ENCODE results near the gene HPGD.

DNA sequence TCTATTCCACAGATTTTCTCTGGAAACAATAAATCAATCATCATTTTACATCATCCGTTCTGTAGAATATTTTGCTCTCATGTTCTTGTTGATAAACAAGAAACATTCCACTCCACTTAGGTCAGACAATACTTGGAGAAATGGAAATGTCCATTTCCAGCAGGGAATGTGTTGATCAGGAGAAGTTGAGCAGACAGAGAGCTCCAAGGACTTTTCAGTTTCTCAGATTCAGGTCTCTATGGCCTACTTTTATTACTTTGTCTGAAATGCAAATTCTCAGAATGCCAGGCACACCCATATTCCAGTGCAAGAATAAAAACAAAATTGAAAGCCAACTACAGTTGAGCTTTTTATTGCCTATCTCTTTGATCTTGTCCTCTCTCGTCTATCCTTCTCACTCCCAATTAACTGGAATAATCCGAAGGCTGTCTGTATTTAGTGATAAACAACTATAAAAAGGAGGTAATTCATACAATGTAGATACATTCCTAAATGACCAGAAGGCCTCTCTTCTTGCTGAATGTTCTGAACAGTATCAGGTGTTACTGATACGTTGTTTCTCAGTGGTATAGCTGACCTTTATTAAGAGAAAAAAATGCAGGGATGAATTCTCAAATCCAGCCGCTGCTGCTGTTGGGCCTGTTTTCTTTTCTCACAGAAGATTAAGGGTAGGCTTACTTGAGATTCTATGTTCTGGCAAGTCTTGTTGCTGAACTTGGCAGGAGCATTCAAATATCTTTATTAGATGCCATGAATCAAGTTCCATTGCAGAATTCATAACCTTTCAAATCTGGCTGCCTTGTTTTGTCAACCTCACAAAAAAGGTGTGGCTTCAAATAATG, 72.1 kb downstream of the HPGD start:
- TF ChIP-seq, protein P1, sequence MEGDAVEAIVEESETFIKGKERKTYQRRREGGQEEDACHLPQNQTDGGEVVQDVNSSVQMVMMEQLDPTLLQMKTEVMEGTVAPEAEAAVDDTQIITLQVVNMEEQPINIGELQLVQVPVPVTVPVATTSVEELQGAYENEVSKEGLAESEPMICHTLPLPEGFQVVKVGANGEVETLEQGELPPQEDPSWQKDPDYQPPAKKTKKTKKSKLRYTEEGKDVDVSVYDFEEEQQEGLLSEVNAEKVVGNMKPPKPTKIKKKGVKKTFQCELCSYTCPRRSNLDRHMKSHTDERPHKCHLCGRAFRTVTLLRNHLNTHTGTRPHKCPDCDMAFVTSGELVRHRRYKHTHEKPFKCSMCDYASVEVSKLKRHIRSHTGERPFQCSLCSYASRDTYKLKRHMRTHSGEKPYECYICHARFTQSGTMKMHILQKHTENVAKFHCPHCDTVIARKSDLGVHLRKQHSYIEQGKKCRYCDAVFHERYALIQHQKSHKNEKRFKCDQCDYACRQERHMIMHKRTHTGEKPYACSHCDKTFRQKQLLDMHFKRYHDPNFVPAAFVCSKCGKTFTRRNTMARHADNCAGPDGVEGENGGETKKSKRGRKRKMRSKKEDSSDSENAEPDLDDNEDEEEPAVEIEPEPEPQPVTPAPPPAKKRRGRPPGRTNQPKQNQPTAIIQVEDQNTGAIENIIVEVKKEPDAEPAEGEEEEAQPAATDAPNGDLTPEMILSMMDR (IDR thresholded peaks at IDR 0.05): no peak
- no peak for TF ChIP-seq POLR2A (IDR thresholded peaks at IDR 0.05)
